CD4-positive, alpha-beta T cell treated with Interleukin-17A for 4 hours (primary cell): ENCODE measurements around the gene DCUN1D1.
"Not testable (repeated sequence)": the region's sequence is repeated elsewhere in the genome, so short reads cannot be mapped to it uniquely, and the experiment has no call there.

Experiments
- DNase-seq: peaks from one replicate; pipeline ENCODE4 v3.0.0-alpha.2; 2020; ENCODE audit warnings: mixed read lengths

DCUN1D1 gene

GRCh38 chr3:182980204-182981037 lies at the start of gene DCUN1D1:
Gene DCUN1D1 (minus strand): TSS chr3:182980538. CDS start chr3:182980489, 49 bp downstream.
- DNase-seq = peak; percentile 89

DNA sequence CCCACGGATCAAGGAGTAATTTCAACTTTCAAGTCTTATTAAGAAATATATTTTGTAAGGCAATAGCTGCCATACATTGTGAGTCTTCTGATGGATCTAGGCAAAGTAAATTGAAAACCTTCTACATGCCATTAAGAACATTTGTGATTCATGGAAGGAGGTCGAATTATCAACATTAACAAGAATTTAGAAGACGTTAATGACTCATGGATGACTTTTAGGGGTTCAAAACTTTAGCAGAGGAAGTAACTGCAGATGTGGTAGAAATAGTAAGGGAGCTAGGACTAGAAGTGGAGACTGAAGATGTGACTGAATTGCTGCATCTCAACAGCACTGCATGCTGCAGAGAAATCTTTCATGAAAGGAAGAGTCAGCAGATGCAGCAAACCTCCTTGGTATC lies 48.1 kb upstream of the DCUN1D1 start:
- no peak for DNase-seq

GRCh38 chr3:183027276-183027675 lies 46.9 kb upstream of the DCUN1D1 start:
- DNase-seq = no peak

- no peak for DNase-seq
Measured at GRCh38 chr3:183022936-183023516, 42.7 kb upstream of the DCUN1D1 start.

GRCh38 chr3:183018421-183019192 lies 38.3 kb upstream of the DCUN1D1 start:
- no peak for DNase-seq

GRCh38 chr3:183015185-183015584 lies 34.8 kb upstream of the DCUN1D1 start:
- no peak for DNase-seq

GRCh38 chr3:183013856-183014255 lies 33.5 kb upstream of the DCUN1D1 start:
- DNase-seq = no peak

- no peak for DNase-seq
Measured at GRCh38 chr3:183013074-183013473, 32.7 kb upstream of the DCUN1D1 start.

DNA sequence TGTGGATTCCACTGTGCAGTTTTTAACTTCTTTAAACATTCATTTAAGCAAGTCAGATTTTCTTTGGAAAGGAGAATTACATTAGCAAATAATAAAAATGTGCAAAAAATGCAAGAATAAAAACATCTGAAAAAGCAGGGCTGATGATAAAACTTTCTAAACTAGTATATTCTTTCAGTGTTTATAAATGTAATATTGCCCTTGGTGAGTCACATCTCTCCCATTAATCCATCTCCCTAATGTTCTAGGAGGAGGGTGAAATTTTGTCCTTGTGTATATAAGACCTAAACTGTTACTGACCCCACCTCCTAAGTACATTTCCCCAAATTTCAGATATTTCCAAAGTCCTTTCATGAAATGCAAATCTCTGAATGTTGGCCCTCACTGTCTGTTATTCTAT lies 28.5 kb upstream of the DCUN1D1 start:
- no peak for DNase-seq

DNA sequence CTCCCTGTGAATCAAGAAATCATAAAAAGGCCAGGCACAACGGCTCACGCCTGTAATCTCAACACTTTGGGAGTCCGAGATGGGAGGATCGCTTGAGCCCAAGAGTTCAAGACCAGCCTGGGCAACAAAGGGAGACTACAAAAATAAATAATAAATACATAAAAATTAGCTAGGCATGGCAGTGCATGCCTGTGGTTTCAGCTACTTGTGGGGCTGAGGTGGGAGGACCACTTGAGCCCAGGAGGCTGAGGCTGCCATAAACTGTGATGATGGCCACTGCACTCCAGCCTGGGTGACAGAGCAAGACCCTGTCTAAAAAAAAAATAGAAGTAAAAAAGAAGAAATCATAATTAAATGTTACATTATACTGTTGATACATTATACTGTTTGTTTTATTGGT lies 28.0 kb upstream of the DCUN1D1 start:
- DNase-seq = no peak

DNA sequence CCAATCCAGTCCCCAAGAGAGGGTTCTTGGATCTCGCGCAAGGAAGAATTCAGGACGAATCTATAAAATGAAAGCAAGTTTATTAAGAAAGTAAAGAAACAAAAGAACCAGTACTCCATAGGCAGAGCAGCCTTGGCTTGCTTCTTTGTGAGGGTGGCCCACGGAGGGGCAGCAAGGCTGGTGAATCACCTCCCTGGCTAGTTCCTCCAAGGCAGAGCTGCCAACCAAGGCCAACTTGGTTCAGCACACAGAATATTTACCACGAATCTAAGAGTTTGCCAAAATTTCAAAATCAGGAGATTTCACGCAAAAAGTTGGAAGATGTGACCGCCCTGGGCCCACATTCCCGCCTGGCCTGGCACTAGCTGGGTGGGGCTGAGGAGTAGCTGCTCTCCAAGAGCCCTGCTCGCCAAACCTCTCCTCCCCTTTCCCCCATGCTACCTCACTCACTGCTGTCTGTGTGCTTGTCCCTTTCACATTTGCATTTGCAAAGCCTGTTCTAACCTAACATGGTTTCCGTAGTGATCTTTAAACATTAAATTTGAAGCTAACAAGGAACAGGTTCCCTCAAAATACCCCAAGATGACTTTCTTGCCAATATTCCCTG lies 26.2 kb upstream of the DCUN1D1 start:
- no peak for DNase-seq

DNA sequence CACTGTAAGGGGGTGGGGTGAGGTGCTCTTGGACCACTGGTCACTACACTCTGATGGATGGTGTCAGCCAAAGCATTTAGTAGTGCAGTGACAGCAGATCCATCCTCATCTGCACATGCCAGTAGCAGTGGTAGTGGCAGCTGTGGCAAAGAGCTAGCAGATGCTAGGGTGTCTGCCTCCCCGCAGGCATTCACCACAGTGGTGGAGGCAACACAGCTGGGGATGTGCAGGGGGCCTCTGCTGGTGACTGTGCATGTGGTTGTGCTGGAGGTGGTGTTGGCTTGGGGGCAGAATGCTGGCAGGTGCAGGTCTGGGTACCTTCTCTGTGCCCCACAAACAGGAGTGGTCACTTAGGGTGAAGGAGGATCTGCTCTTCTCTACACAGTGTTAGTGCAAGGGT lies 19.4 kb upstream of the DCUN1D1 start:
- no peak for DNase-seq

DNA sequence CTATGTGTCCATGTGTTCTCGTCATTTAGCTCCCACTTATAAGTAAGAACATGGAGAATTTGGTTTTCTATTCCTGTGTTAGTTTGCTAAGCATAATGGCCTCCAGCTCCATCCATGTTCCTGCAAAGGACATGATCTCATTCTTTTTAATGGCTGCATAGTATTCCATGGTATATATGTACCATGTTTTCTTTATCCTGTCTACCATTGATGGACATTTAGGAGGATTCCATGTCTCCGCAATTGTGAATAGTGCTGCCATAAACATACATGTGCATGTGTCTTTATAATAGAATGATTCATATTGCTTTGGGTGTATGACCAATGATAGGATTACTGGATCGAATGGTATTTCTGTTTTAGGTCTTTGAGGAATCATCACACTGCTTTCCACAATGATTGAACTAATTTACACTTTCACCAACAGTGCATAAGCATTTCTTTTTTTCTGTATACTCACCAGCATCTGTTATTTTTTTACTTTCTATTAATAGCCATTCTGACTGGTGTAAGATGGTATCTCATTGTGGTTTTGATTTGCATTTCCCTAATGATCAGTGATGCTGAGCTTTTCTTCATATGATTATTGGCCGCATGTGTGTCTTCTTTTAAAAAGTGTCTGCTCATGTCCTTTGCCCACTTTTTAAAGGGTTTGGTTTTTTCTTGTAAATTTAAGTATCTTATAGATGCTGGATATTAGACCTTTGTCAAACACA lies 13.3 kb upstream of the DCUN1D1 start:
- not testable (repeated sequence) for DNase-seq

GRCh38 chr3:182989566-182989965 lies 9.2 kb upstream of the DCUN1D1 start:
- DNase-seq = no peak

GRCh38 chr3:182986021-182986420 lies 5.7 kb upstream of the DCUN1D1 start:
- DNase-seq = no peak

GRCh38 chr3:182983876-182984275 lies 3.5 kb upstream of the DCUN1D1 start:
- DNase-seq = no peak

GRCh38 chr3:182981038-182981380 lies 671 bp upstream of the DCUN1D1 start:
- DNase-seq = no peak

DNA sequence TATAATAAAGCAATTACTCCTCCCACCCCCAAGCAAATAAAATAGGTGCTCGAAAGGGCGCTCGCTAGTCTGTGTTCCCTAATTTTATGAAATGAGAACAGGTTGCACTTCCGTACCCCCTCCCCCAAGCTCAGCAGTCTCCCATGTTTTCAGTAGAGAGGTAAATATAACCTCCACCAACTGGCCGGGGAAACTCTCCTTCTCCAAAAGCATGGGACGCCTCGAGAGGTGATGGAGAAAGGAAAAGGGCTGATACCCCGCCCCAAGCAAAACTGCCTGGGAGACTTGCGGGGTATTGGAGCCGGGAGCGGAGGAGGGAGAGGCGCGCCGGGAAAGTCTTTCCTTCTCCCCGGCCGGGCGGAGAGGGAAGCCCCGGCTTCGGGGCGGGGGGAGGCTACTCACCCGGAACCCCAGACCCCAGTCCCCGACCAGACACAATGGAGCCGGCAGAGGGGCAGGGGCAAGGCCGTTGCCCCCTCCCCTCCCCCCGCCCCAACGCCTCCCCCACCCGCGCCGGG lies 605 bp downstream of the DCUN1D1 start:
- peak; percentile 46 for DNase-seq

- no peak for DNase-seq
Measured at GRCh38 chr3:182979103-182979673, 1.1 kb downstream of the DCUN1D1 start.

GRCh38 chr3:182978387-182978786 lies 2.0 kb downstream of the DCUN1D1 start:
- no peak for DNase-seq

- no peak for DNase-seq
Measured at GRCh38 chr3:182973047-182973446, 7.3 kb downstream of the DCUN1D1 start.

- no peak for DNase-seq
Measured at GRCh38 chr3:182972387-182972786, 8.0 kb downstream of the DCUN1D1 start.
